Embryonic facial prominence (tissue), 1 donor: ENCODE results near the gene VDAC2.

Source experiments
- DNase-seq: peaks from one replicate; pipeline ENCODE4 v3.0.0-alpha.2; 2016; ENCODE audit errors: extremely low spot score

Gene VDAC2

GRCh38 chr10:75229971-75230370 lies 19.4 kb downstream of the VDAC2 start:
- no peak for DNase-seq

- DNase-seq = peak; percentile 58
These were observed 20.0 kb downstream of the VDAC2 start for GRCh38 chr10:75230600-75231038.

DNA sequence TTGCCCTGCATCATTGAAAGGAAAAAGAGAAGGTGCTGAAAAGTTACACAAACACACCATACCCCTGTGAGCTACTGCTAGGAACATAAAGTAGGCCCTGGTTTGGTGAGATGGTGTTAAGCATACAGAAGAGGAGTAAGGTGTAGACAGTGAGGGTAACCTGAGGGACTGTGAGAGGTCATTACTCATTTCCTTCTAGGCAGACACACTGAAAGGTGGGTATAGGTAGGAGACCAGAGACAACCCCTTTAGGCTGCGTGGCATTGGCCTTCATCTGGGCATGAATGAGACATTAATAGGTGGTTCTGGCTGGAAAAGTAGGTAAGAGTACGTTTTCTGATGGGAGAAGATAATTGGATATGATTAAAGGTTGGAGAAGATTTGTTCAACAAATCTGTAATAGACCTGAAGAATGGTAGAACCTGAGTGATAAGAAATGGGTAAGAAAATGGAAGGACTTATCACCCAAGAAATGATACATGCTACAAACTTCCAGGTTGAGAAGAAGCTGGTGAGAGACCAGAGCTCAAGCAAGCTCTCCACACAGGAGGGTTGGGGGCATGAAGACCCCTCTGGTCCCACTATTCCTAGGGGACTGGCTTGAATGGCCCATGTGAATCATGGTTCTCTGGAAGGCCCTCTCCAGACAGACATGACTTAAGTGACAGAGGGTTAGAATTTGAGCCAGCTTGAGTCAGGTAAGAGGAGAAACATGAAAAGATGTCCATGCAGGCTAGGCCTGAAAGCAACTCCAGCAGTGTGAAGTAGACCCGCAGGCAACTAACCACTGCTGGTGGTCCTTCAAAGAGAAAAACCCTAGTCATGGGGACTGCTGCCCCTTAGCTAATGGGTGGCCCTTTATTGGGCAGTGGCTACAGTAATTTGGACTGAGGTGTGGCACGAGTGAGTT lies 21.3 kb downstream of the VDAC2 start:
- DNase-seq = no peak

DNA sequence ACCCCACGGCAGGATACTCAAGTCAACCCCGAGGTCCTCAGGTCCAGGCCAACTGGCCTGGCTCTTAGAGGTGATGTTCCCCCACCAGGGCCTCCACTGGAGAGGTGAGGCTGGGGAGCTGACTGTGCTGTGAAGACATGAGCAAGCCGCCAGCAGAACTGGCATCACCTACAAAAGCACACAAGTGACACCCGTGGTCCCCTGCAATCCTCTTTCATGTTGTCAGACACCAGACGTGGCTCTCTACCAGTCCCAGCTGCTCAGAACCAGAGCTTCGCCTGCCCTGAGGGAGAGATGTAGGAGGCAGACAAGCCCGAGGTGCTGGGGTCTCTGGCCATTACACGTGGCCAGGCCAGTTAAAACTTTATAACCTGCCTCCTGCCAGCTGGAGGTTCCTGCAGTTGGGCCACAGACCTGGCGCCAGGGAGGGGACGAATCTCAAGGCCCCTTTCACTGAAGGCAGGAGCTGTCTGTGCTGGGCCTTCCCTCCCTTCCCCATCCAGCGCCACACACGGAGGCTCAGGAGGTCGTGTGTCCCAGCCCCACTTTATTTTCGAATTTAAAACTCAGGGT lies 22.9 kb downstream of the VDAC2 start:
- DNase-seq = no peak

DNA sequence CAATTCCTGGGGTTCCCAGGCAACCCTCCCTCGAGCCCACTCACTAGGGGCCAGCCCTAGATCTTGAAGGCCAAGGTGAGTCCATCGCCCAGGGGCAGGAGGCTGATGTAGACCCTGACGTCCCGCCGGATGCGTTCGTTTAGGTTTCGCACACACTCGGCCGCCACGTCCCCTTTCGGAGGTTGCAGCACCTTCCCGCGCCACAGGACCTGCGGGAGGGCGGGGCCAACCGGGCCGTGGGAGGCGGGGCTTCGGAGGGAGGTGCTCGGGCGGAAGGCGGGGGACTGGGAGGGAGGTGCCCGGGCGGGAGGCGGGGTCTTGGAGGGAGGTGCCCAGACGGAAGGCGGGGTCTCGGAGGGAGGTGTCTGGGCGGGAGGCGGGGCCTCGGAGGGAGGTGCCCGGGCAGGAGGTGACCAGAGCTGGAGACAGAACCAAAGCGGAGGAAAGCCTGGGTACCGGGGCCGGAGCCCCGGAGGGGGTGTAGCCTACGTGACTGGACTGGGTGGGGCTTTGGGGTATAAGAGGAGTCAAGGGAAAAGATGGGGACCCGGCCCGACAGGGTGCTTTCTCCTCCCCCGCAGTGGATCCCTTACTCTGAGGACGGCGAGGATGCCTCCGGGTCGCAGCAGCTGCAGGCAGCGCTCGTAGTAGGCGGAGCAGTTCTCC lies 23.6 kb downstream of the VDAC2 start:
- DNase-seq = peak; percentile 70

DNA sequence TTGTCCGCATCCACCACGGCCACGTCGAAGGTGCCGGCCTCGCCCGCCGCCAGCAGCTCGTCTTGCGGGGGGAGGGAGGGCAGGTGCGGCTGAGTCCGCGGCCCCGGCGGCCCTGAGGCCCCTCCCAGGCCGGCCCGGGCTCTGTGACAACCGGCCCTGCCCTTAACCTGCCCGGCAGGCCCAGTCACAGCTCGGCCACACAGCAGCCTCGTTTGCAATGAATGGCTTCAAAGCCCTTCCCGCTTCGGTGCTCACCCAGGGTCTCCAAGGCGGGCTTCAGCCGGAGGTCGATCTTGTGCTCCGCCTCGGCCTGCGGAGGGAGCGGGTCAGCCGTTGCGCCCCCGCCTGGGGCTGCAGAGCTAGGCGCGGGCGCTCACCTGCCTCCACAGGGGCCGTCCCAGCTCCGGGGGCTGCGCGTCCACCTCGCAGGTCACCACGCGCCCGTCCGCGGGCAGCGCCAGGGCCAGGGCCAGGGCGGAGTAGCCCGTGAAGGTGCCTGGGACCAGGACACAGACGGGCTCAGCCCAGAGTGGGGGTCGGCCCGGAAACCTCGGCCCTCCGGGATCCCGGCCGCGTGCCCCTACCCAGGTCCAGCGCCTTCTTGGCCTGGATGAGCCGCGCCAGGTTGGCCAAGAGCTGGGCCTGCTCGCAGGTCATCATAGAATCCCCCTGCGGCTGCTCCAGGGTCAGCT lies 24.2 kb downstream of the VDAC2 start:
- DNase-seq = no peak

GRCh38 chr10:75235375-75236177 lies 25.0 kb downstream of the VDAC2 start, which contains the start of gene COMTD1:
TSS of gene COMTD1 (minus strand) at chr10:75235957. CDS start at chr10:75235928, 29 bp downstream.
- DNase-seq = peak; percentile 73

DNA sequence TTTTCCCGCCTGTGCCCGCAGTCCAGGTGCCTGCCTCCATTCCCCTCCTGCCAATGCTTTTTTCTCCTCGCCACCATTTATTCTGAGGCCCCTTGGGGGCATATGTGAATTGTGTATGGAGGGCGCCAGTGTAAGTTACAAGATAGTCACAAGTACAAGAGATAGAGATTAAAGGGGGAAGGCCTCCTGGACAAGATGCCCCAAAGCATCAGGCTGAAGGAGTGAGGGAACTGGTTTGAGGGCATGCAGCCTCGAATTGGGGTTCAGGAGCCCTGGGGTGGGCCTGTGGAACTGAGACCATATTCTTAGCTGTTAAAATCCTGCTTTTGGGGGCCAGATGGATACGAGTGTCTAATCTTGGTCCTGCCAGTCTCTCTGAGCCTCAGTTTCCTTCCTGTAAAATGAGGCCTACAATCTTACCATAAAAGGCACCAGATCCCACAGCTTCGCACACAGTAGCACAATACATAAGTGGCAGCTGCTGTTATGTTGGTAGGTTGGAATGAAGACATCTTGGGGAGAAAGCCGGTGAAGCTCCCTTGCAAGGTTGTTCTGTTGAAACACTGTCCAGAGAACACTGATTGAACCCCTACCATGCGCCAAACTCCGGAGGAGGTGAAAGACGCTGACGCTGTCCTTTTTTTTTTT lies 25.7 kb downstream of the VDAC2 start:
- no peak for DNase-seq

GRCh38 chr10:75238182-75239095 lies 27.8 kb downstream of the VDAC2 start:
- no peak for DNase-seq

- DNase-seq = no peak
These were observed 28.6 kb downstream of the VDAC2 start for GRCh38 chr10:75239096-75239790.

DNA sequence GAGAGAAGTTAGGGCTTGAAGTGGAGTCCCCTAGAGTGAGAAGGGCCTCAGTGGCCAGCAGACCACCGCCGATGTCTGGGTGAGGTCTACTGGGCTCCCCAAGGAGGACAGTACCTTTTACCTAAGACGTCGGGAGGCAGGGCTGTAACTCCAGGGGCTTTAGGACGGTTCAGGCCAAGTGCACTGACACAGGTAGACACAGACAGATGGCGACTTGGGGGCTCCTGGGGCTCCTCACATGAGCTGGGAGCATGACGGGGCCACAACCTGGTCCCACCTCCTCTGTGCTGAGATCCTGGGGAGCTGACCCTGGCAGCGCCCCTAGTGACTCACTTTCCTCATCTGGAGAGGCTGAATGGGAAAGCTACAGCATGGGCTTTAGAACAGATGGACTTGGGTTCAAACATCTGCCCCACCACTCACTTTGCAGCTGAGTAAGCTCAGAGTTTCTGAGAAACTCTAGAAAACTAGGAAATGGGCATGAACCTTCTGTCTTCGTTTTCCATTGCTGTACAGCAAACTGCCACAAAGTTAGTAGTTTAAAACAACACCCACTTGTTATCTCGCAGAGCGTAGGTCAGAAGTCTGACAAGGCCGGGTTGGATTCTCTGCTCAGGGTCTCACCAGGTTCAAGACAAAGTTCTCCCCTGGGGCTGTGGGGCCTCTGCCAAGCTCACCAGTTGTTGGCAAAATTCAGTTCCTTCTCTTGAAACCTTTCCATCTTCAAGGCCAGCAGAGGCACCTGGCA lies 29.9 kb downstream of the VDAC2 start:
- DNase-seq = no peak

DNA sequence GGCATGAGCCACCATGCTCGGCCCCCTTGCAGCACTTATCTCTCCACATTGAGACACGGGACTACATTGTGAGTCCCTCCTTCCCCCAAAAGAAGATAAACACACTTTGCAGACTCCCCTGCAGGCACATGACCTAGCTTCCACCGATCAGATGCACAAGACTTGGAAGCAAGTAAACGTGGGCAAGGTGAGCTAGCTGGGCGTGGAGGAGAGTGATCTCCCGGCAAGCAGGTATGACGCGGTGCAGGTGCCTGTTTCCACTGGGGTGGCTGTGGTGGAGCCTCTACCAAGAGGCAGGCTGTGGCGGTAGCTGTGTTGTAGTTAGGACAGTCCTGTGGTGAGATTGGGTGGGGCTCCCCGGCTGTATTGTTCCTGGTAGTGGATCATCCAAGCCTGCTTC lies 32.8 kb downstream of the VDAC2 start:
- DNase-seq = no peak

DNA sequence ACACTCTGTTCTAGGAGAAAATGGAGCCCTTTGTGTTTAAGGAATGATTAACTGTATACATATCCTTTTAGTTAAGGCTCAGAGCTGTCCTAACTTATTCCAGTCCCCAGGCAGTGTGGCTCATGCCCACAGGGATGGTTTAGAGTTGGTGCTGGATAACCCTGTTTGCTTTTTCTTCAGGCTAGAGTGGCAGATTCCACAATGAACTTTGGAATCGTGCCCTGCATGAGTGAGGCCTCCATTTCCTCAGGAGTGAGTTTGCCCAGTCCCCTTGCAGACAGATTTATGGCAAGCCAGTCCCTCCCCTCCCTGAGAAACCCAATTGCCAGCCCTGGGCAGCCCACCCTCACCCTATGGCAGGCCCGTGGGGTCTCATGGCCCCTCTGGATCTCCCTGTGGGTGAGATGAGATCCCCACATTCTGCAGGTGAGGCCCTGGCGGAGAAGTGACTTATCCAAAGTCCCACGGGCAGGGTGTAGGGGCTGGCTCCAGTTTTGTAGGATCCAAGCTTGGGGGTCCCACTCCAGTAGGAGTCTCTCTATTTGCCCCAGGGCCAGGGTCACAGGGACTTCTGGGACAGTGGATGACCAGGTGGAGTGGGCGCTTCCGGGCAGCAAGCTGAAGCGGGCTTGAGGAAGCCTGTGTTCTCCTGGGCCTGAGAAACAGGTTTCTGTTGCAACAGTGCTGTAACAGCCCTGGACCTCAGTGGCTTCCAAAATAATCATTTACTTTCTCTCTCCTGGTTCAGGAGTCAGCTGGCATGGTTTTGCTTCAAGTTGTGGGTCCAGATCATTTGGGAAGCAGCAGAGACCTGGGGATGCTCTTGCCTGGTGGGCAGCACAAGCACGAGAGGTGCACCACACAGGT lies 34.1 kb downstream of the VDAC2 start:
- DNase-seq = no peak

- no peak for DNase-seq
These were observed 35.0 kb downstream of the VDAC2 start for GRCh38 chr10:75245354-75246250.

- DNase-seq = no peak
These were observed 35.9 kb downstream of the VDAC2 start for GRCh38 chr10:75246506-75246905.

DNA sequence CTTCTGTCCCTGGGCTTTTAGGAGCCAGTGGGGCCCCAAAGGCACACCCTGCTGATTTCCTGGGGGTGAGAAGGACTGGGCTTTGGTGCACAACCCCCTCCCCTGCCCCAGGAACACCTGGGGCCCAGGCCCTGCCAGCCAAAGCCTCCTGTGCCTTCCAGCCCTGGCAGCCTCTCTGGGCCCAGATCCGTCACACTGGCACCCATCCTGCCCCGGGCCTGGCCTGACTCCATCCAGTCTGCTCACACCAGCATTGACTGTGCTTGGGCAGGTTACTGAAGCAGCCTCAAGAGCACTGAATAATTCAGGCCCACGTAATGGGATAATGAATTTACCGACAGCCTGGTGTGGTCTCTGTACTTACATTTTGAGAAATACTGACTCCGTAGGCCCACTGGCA lies 37.2 kb downstream of the VDAC2 start:
- DNase-seq = no peak
